GM12878 (cell line): Measurements from ENCODE around the gene HYDIN. TPM values are rescaled to one million over a fixed set of nuclear protein-coding genes. Genes with fewer than 3 reads are reported as not detected.
"Not testable (repeated sequence)": the region's sequence is repeated elsewhere in the genome, so short reads cannot be mapped to it uniquely, and the experiment has no call there.

Experiments
- ATAC-seq: fragments of 200-7000 bp; cut with Tn5 transposase; 3 replicates; pipeline ENCODE4 v1.9.1; 2020; ENCODE audit warnings: mild to moderate bottlenecking, moderate library complexity
- BruUV-seq: library from RNA; stranded (reverse); fragments of 400-500 nt; replicated peaks from 2 replicates; lab custom pipeline; 2021; lab: Mats Ljungman, UMichigan
- CTCF ChIA-PET: fragments of 300-600 bp; sonication (Branson Sonifier 250); formaldehyde crosslinking; extraction: SDS; loops from one replicate; lab custom pipeline; 2021; ENCODE audit warnings: inconsistent platforms; lab: Yijun Ruan, JAX
- POLR2A ChIA-PET: fragments of 350-600 bp; formaldehyde crosslinking; extraction: SDS; loops from one replicate; lab custom pipeline; 2021; ENCODE audit warnings: inconsistent platforms; lab: Charles Lee
- RAD21 ChIA-PET: fragments of 300-600 bp; sonication (Branson Sonifier 250); formaldehyde crosslinking; loops from one replicate; lab custom pipeline; 2023; ENCODE audit warnings: antibody characterized with exemption; ENCODE audit not compliant: unreplicated experiment; lab: Charles Lee
- SMC1A ChIA-PET: fragments of 300-600 bp; sonication (Branson Sonifier 250); formaldehyde crosslinking; loops from one replicate; lab custom pipeline; 2023; ENCODE audit not compliant: unreplicated experiment, uncharacterized antibody; lab: Charles Lee
- DNase-seq: peaks from one replicate; pipeline ENCODE4 v3.0.0-alpha.2; 2011; ENCODE audit warnings: low read depth, low spot score
- FAIRE-seq: peaks from 3 replicates; lab custom pipeline; 2011; peaks lifted over from hg19 to GRCh38; lab: Jason Lieb, UNC
- H2AFZ ChIP-seq: 2 replicates; pipeline ENCODE4 v1.6.0; 2011; ENCODE audit warnings: low read depth, low read length, control low read depth; ENCODE audit not compliant: control insufficient read depth
- H3K27ac ChIP-seq: 2 replicates; pipeline ENCODE4 v1.5.1; 2011; ENCODE audit warnings: control low read depth; ENCODE audit not compliant: control insufficient read depth, insufficient read depth
- H3K27me3 ChIP-seq, 2 experiments: replicated peaks in 1 of 2; 2 replicates each; pipeline versions ENCODE4 v1.6.0 to v1.6.1; 2011; ENCODE audit warnings: low read length in 1 of 2; ENCODE audit not compliant: control insufficient read depth in 2 of 2, insufficient read depth in 2 of 2
- H3K36me3 ChIP-seq, 2 experiments: 2 replicates each; pipeline ENCODE4 v1.5.1; 2011; ENCODE audit warnings: low read length in 1 of 2; ENCODE audit not compliant: control insufficient read depth in 2 of 2, insufficient read depth in 2 of 2
- H3K4me1 ChIP-seq: 2 replicates; pipeline ENCODE4 v1.6.1; 2011; ENCODE audit warnings: mild to moderate bottlenecking, low read length, moderate library complexity, mixed read lengths; ENCODE audit not compliant: control insufficient read depth, insufficient read depth
- H3K4me2 ChIP-seq: 2 replicates; pipeline ENCODE4 v1.6.0; 2011; ENCODE audit warnings: control low read depth; ENCODE audit not compliant: control insufficient read depth, insufficient read depth
- H3K4me3 ChIP-seq: fragments of 200-600 bp; sonication (generic); 2 replicates; pipeline ENCODE4 v1.5.1; 2016
- H3K79me2 ChIP-seq: 2 replicates; pipeline ENCODE4 v1.6.0; 2011; ENCODE audit warnings: low read length; ENCODE audit not compliant: control insufficient read depth, insufficient read depth
- H3K9ac ChIP-seq: 2 replicates; pipeline ENCODE4 v1.8.0; 2011; ENCODE audit warnings: low read length, control low read depth, mixed read lengths; ENCODE audit not compliant: control insufficient read depth, insufficient read depth
- H3K9me3 ChIP-seq: replicated peaks from 3 replicates; pipeline ENCODE4 v1.5.1; 2011; ENCODE audit warnings: mild to moderate bottlenecking, low read length; ENCODE audit not compliant: control insufficient read depth, insufficient read depth
- H4K20me1 ChIP-seq: 2 replicates; pipeline ENCODE4 v1.6.0; 2011; ENCODE audit not compliant: control insufficient read depth, insufficient read depth
- WGBS: methylation state at CpG from one replicate; pipeline ENCODE4 v1.1.6; 2016; ENCODE audit warnings: low lambda C conversion rate; ENCODE audit not compliant: insufficient replicate concordance, insufficient coverage; ENCODE audit errors: missing lambda C conversion rate; 5-methylcytosine and 5-hydroxymethylcytosine counted together
- in situ Hi-C: fragments of 300-500 bp; cut with MboI; formaldehyde crosslinking; loops from 9 replicates; pipeline ENCODE4 v1.14.3; 2018; ENCODE audit warnings: mixed read lengths
- intact Hi-C: fragments of 100-400 bp; cut with micrococcal nuclease; formaldehyde crosslinking; loops from one replicate; pipeline ENCODE4 v1.14.2; 2022; ENCODE audit not compliant: unreplicated experiment
- polyA plus RNA-seq, 11 experiments: library from polyadenylated mRNA; depleted of rRNA in 4 of 11; unstranded in 6 of 11; stranded (reverse) in 5 of 11; fragments of >200 nt; fragmentation: Nextera tagmentation in 4 of 11; fragmentation: Illumina TruSeq in 1 of 11; extraction: Ambion mirVana in 4 of 11; extraction: Trizol in 1 of 11; gene quantifications; 1 replicate in 1 of 11; 2 replicates in 10 of 11; pipeline versions ENCODE4 v1.2.1 to v1.2.3, GENCODE V29; 2011 to 2016; ENCODE audit warnings: inconsistent platforms in 2 of 11, missing spikeins in 2 of 11, low read depth in 1 of 11
- total RNA-seq, 4 experiments: library from RNA; depleted of rRNA in 3 of 4; stranded (reverse); fragments of >200 nt in 3 of 4; fragmentation: Illumina TruSeq in 1 of 4; extraction: Trizol in 1 of 4; gene quantifications; 2 replicates each; pipeline versions ENCODE4 v1.2.1 to v1.2.3, GENCODE V29; 2013 to 2021

HYDIN gene
- total and polyA plus RNA-seq, 10 of the 15 experiments (the other 5 are each of a cell fraction or from before 2014, with no cell fraction given): 0.01 to 0.30 (median 0.10) TPM; not detected in 7

GRCh38 chr16:71069842-71070241 is 160.7 kb downstream of the HYDIN start:
- intact Hi-C loops, H3K27me3 ChIP-seq, CTCF ChIA-PET, H3K4me2 ChIP-seq, FAIRE-seq, H3K36me3 ChIP-seq, H3K4me3 ChIP-seq, DNase-seq, H3K9me3 ChIP-seq, RAD21 ChIA-PET, POLR2A ChIA-PET, ATAC-seq, H3K4me1 ChIP-seq, H4K20me1 ChIP-seq, H2AFZ ChIP-seq, BruUV-seq, SMC1A ChIA-PET, H3K27ac ChIP-seq, H3K79me2 ChIP-seq, in situ Hi-C loops, H3K9ac ChIP-seq: not testable (repeated sequence)
- 69% methylated on average over 4 of the region's 4 CpGs for WGBS

DNA sequence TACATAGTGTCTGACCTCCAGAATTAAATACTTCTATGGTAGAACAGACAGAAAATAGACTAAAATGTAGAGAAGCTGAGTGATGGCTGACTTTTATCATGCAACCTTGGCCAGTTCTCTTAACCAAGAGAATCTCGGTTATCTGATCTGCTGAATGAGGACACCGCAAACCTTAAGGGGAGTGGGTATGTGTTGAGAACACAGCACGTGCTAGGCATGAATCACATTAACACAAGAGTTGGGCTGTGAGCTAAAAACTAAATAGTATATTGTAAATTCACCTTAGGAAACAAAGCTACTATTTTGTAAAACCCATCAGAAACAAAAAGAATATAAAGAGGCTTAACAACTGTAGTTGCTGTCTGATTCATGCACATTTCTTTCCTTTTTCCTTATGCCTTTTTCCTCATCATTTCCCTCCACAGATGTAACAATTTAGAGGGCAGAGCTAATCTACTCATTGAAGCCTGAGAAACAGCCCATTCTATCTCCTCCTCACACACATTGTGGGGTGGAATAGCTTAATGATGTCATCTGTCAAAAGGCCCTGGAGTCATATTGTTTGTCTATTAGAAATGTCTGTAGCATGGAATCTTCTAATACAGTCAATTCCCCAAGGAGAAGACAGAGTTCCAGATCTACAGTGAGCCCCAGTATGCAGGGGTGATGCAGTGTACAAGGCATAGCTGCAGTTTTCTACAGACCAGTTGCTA is 176.5 kb downstream of the HYDIN start:
- RAD21 ChIA-PET, H3K27me3 ChIP-seq, CTCF ChIA-PET, SMC1A ChIA-PET, H3K36me3 ChIP-seq, H3K4me1 ChIP-seq, in situ Hi-C loops, H3K4me2 ChIP-seq, H3K4me3 ChIP-seq, H2AFZ ChIP-seq, H3K27ac ChIP-seq, H4K20me1 ChIP-seq, FAIRE-seq, ATAC-seq, intact Hi-C loops, H3K9me3 ChIP-seq, BruUV-seq, H3K79me2 ChIP-seq, POLR2A ChIA-PET, H3K9ac ChIP-seq, DNase-seq: not testable (repeated sequence)
- WGBS: 21% methylated on average over 3 of the region's 3 CpGs

GRCh38 chr16:71050307-71050706 is 180.2 kb downstream of the HYDIN start:
- in situ Hi-C loops, H3K27me3 ChIP-seq, H2AFZ ChIP-seq, RAD21 ChIA-PET, H3K27ac ChIP-seq, H3K4me2 ChIP-seq, BruUV-seq, DNase-seq, H3K9ac ChIP-seq, H3K36me3 ChIP-seq, CTCF ChIA-PET, FAIRE-seq, ATAC-seq, H4K20me1 ChIP-seq, H3K4me1 ChIP-seq, H3K79me2 ChIP-seq, POLR2A ChIA-PET, H3K4me3 ChIP-seq, intact Hi-C loops, SMC1A ChIA-PET, H3K9me3 ChIP-seq: not testable (repeated sequence)
- WGBS: 38% methylated on average over 2 of the region's 2 CpGs

- H3K27me3 ChIP-seq, H3K79me2 ChIP-seq, FAIRE-seq, H4K20me1 ChIP-seq, BruUV-seq, H3K4me1 ChIP-seq, H3K9ac ChIP-seq, H3K27ac ChIP-seq, DNase-seq, CTCF ChIA-PET, H3K9me3 ChIP-seq, H3K4me2 ChIP-seq, H3K36me3 ChIP-seq, in situ Hi-C loops, SMC1A ChIA-PET, H3K4me3 ChIP-seq, intact Hi-C loops, POLR2A ChIA-PET, ATAC-seq, RAD21 ChIA-PET, H2AFZ ChIP-seq: not testable (repeated sequence)
- 36% methylated on average over 8 of the region's 11 CpGs for WGBS
Measured at GRCh38 chr16:71039368-71040111, 191.0 kb downstream of the HYDIN start.
